HepG2 (cell line): Measurements from ENCODE around the gene TSGA10. TPM values are rescaled to one million over a fixed set of nuclear protein-coding genes. Genes with fewer than 3 reads are reported as not detected.

Experiments used
- ATAC-seq: fragments of 200-7000 bp; cut with Tn5 transposase; 3 replicates; pipeline ENCODE4 v1.9.1; 2020; ENCODE audit warnings: mild to moderate bottlenecking, moderate library complexity
- BruUV-seq: library from RNA; stranded (reverse); fragments of 400-500 nt; replicated peaks from 2 replicates; lab custom pipeline; 2021; lab: Mats Ljungman, UMichigan
- CTCF ChIA-PET: fragments of 300-600 bp; formaldehyde crosslinking; extraction: SDS; loops from one replicate; lab custom pipeline; 2021; ENCODE audit warnings: low total read pairs, inconsistent platforms, low intra/inter-chr PET ratio; lab: Yijun Ruan, JAX
- POLR2A ChIA-PET: fragments of 350-600 bp; sonication (Branson Sonifier 250); formaldehyde crosslinking; loops from one replicate; lab custom pipeline; 2020; ENCODE audit warnings: antibody characterized with exemption, inconsistent platforms; lab: Yijun Ruan, JAX
- DNase-seq: peaks from one replicate; pipeline ENCODE4 v3.0.0-alpha.2; 2015; ENCODE audit warnings: low spot score
- FAIRE-seq: peaks from 3 replicates; lab custom pipeline; 2011; peaks lifted over from hg19 to GRCh38; lab: Jason Lieb, UNC
- H2AFZ ChIP-seq: one replicate; pipeline ENCODE4 v1.6.1; 2011; ENCODE audit warnings: low read length, inconsistent platforms
- H3K27ac ChIP-seq: fragments of 300-600 bp; 3 replicates; pipeline ENCODE4 v1.8.0; 2011; ENCODE audit warnings: mixed run types, mild to moderate bottlenecking, mixed read lengths, low read length, inconsistent platforms; ENCODE audit not compliant: insufficient read depth; ENCODE audit errors: extremely low read length
- H3K27me3 ChIP-seq, 2 experiments: fragments of 200-600 bp in 1 of 2; 2 replicates in 1 of 2; 3 replicates in 1 of 2; pipeline versions ENCODE4 v1.6.0 to v1.8.0; 2011; ENCODE audit warnings: low read length in 2 of 2, mild to moderate bottlenecking in 2 of 2, moderate library complexity in 2 of 2, inconsistent platforms in 1 of 2; ENCODE audit not compliant: insufficient read depth in 2 of 2, control insufficient read depth in 1 of 2
- H3K36me3 ChIP-seq, 2 experiments: fragments of 200-600 bp in 1 of 2; replicated peaks in 1 of 2; 2 replicates in 1 of 2; 3 replicates in 1 of 2; pipeline versions ENCODE4 v1.5.1 to v1.8.0; 2011; ENCODE audit warnings: low read length in 2 of 2, inconsistent platforms in 1 of 2; ENCODE audit not compliant: insufficient read depth in 2 of 2, control insufficient read depth in 1 of 2
- H3K4me1 ChIP-seq: 2 replicates; pipeline ENCODE4 v1.5.1; 2012; ENCODE audit warnings: low read length, inconsistent platforms; ENCODE audit not compliant: insufficient read depth
- H3K4me2 ChIP-seq: 2 replicates; pipeline ENCODE4 v1.6.0; 2011; ENCODE audit warnings: low read depth, low read length, inconsistent platforms
- H3K4me3 ChIP-seq, 3 experiments: fragments of 200-600 bp in 1 of 3; sonication (generic), shearing (Covaris generic) in 1 of 3; replicated peaks in 1 of 3; 2 replicates each; pipeline ENCODE4 v1.5.1; 2011 to 2016; ENCODE audit warnings: low read length in 3 of 3, inconsistent platforms in 2 of 3, low read depth in 2 of 3, mild to moderate bottlenecking in 2 of 3, control low read depth in 1 of 3, mixed read lengths in 1 of 3; ENCODE audit not compliant: insufficient read depth in 1 of 3
- H3K79me2 ChIP-seq: one replicate; pipeline ENCODE4 v1.6.1; 2011; ENCODE audit warnings: low read length, inconsistent platforms; ENCODE audit not compliant: insufficient read depth
- H3K9ac ChIP-seq: 2 replicates; pipeline ENCODE4 v1.6.0; 2011; ENCODE audit warnings: mild to moderate bottlenecking, low read depth, low read length, inconsistent platforms; ENCODE audit not compliant: insufficient read depth
- H3K9me3 ChIP-seq: 2 replicates; pipeline ENCODE4 v1.5.1; 2012; ENCODE audit warnings: mild to moderate bottlenecking, low read length
- H4K20me1 ChIP-seq: 2 replicates; pipeline ENCODE4 v1.6.0; 2011; ENCODE audit warnings: inconsistent platforms, mild to moderate bottlenecking, low read length, moderate library complexity; ENCODE audit not compliant: insufficient read depth
- DR1 ChIP-seq: sonication (generic); formaldehyde crosslinking; IDR thresholded peaks from 2 replicates; pipeline ENCODE4 v1.8.0; 2021; ENCODE audit warnings: mild to moderate bottlenecking, missing genetic modification reagents, inconsistent platforms
- FOXO4 ChIP-seq: sonication (generic); formaldehyde crosslinking; conservative IDR thresholded peaks from 2 replicates; pipeline ENCODE4 v1.8.1; 2023; ENCODE audit warnings: missing genetic modification reagents
- HOXA9 ChIP-seq: sonication (generic); formaldehyde crosslinking; IDR thresholded peaks from 2 replicates; pipeline ENCODE4 v1.8.1; 2022; ENCODE audit warnings: missing genetic modification reagents, mild to moderate bottlenecking, moderate library complexity, borderline replicate concordance
- KAT7 ChIP-seq: IDR thresholded peaks from 2 replicates; pipeline ENCODE4 v1.6.1; 2018; ENCODE audit warnings: borderline replicate concordance, missing compliant biosample characterization
- KDM1A ChIP-seq: IDR thresholded peaks from 2 replicates; pipeline ENCODE4 v1.6.1; 2016; ENCODE audit warnings: missing compliant biosample characterization
- PLRG1 ChIP-seq: fragments of 450-650 bp; conservative IDR thresholded peaks from 2 replicates; pipeline ENCODE4 v1.6.1; 2016
- SNAPC2 ChIP-seq: sonication (generic); formaldehyde crosslinking; IDR thresholded peaks from 2 replicates; pipeline ENCODE4 v1.8.1; 2022; ENCODE audit warnings: mild to moderate bottlenecking, missing genetic modification reagents
- SRF ChIP-seq: IDR thresholded peaks from 2 replicates; pipeline ENCODE4 v1.6.1; 2011; ENCODE audit warnings: mild to moderate bottlenecking, low read depth, low read length, moderate library complexity
- TSC22D2 ChIP-seq: sonication (generic); formaldehyde crosslinking; IDR thresholded peaks from 2 replicates; pipeline ENCODE4 v1.5.1; 2020; ENCODE audit warnings: missing genetic modification reagents, mild to moderate bottlenecking, borderline replicate concordance
- ZBTB3 ChIP-seq: sonication (generic); formaldehyde crosslinking; IDR thresholded peaks from 2 replicates; pipeline ENCODE4 v1.4.0; 2020; ENCODE audit warnings: low read depth, mild to moderate bottlenecking, moderate library complexity, missing genetic modification reagents, borderline replicate concordance
- ZFP82 ChIP-seq: sonication (generic); formaldehyde crosslinking; IDR thresholded peaks from 2 replicates; pipeline ENCODE4 v1.5.1; 2020; ENCODE audit warnings: mild to moderate bottlenecking, missing genetic modification reagents, borderline replicate concordance
- ZNF20 ChIP-seq: sonication (generic); formaldehyde crosslinking; IDR thresholded peaks from 2 replicates; pipeline ENCODE4 v1.4.0; 2020; ENCODE audit warnings: mild to moderate bottlenecking, moderate library complexity, missing genetic modification reagents
- ZNF280B ChIP-seq: sonication (generic); formaldehyde crosslinking; IDR thresholded peaks from 2 replicates; pipeline ENCODE4 v1.5.0; 2020; ENCODE audit warnings: missing genetic modification reagents, mild to moderate bottlenecking, borderline replicate concordance
- ZNF282 ChIP-seq: fragments of 450-650 bp; IDR thresholded peaks from 2 replicates; pipeline ENCODE4 v1.6.1; 2018; ENCODE audit not compliant: partially characterized antibody
- ZNF468 ChIP-seq: sonication (generic); formaldehyde crosslinking; IDR thresholded peaks from 2 replicates; pipeline ENCODE4 v1.8.0; 2022; ENCODE audit warnings: mild to moderate bottlenecking, moderate library complexity, missing genetic modification reagents
- WGBS: methylation state at CpG from one replicate; pipeline ENCODE4 v1.1.6; 2017; ENCODE audit warnings: low lambda C conversion rate; 5-methylcytosine and 5-hydroxymethylcytosine counted together
- in situ Hi-C: cut with HindIII; loops from 2 replicates; pipeline ENCODE4 v1.10.0; 2017; ENCODE audit warnings: low pct_unique_long_range_greater_than_20kb; ENCODE audit not compliant: extremely low pct_ligation_motif_present
- intact Hi-C: fragments of 100-400 bp; cut with micrococcal nuclease; formaldehyde crosslinking; loops from one replicate; pipeline ENCODE4 v1.10.0; 2022; ENCODE audit not compliant: unreplicated experiment
- polyA plus RNA-seq, 8 experiments: library from polyadenylated mRNA; depleted of rRNA in 3 of 8; stranded (reverse) in 7 of 8; unstranded in 1 of 8; fragments of >200 nt; fragmentation: Illumina TruSeq in 4 of 8; extraction: Trizol in 4 of 8; gene quantifications; 2 replicates each; pipeline versions ENCODE4 v1.2.1 to v1.2.3, GENCODE V29; 2011 to 2016; ENCODE audit warnings: low read depth in 4 of 8, missing spikeins in 1 of 8, mixed read lengths in 1 of 8; ENCODE audit not compliant: insufficient read depth in 1 of 8
- total RNA-seq, 5 experiments: library from RNA; depleted of rRNA; stranded (reverse); fragments of >200 nt; fragmentation: Illumina TruSeq; extraction: Trizol; gene quantifications; 2 replicates each; pipeline ENCODE4 v1.2.3, GENCODE V29; 2016; ENCODE audit warnings: low read depth in 1 of 5
- TF ChIP-seq, protein P1 (sequence below): sonication (generic); formaldehyde crosslinking; IDR thresholded peaks from 2 replicates; pipeline ENCODE4 v1.8.0; 2022; ENCODE audit warnings: missing genetic modification reagents, low read depth, mild to moderate bottlenecking, borderline replicate concordance
- TF ChIP-seq, protein P2 (sequence below): sonication (generic); formaldehyde crosslinking; IDR thresholded peaks from 2 replicates; pipeline ENCODE4 v1.4.0; 2020; ENCODE audit warnings: missing genetic modification reagents, low read depth, mild to moderate bottlenecking, borderline replicate concordance

The TSGA10 gene
- total and polyA plus RNA-seq, 2 of the 13 experiments (the other 11 are each of a cell fraction or from before 2014, with no cell fraction given) = 4.7 to 13.1 TPM

DNA sequence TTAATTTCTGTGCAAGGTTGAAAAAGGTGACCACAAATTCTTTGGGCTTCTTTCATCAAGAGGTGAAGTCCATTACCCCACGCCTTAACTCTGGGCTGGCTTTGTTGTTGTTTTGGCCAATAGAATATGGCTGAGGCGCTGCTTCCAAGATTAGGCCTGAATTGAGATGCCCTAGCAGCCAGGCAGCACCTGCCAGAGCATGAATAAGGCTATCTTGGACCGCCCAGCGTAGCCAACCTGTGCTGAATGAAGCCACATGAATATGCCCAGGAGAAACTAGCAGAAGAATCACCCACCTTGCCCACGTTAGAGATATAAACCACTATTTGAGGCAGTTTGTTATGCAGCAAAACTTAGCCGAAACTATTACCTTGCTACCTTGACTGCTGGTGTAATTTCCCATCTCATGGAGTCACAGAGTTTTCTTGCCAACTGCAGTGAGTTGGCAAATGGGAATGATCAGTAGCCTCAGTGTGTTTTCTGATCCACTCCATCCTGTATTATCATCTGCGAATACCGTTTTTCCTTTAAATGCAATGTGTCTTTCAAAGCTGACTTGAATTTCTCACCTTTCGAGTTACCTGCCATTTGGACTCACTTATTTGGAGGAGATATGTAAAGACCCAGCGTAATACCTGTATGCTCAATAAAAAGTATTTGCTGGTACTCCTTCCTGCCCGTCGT is 679 bp downstream of the TSGA10 start:
- BruUV-seq = TSS peak; percentile 83
- TF ChIP-seq KDM1A = no peak
- no peak for TF ChIP-seq ZBTB3
- peak; percentile 44; the same call in 1 of the 2 replicates for TF ChIP-seq ZFP82
- no peak for TF ChIP-seq KAT7 (CRISPR knock-in tag)
- TF ChIP-seq HOXA9 (CRISPR knock-in tag) = no peak
- TF ChIP-seq TSC22D2 (CRISPR knock-in tag) = no peak
- no peak for TF ChIP-seq DR1
- TF ChIP-seq, protein P1, sequence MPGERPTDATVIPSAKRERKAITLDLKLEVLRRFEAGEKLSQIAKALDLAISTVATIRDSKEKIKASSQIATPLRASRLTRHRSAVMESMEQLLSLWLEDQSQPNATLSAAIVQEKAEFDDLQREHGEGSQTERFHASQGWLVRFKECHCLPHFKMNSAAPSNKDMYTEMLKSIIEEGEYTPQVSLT (CRISPR knock-in tag) = no peak
- TF ChIP-seq ZNF468 (CRISPR knock-in tag) = 0 out of 2 replicates have a peak, but pooled peaks have one; percentile 3
- TF ChIP-seq ZNF20 (CRISPR knock-in tag) = no peak
- TF ChIP-seq, protein P2, sequence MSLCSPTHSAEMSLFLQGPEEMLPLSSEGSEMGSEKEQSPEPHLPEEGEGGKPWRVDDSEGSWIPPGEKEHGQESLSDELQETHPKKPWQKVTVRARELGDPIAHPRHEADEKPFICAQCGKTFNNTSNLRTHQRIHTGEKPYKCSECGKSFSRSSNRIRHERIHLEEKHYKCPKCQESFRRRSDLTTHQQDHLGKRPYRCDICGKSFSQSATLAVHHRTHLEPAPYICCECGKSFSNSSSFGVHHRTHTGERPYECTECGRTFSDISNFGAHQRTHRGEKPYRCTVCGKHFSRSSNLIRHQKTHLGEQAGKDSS (CRISPR knock-in tag) = no peak
- no peak for TF ChIP-seq SRF
- no peak for TF ChIP-seq ZNF282
- no peak for TF ChIP-seq PLRG1
- 0 out of 2 replicates have a peak, but pooled peaks have one; percentile 13 for TF ChIP-seq FOXO4
- TF ChIP-seq ZNF280B = no peak
- no peak for TF ChIP-seq SNAPC2

More for the DNA sequence above, 679 bp downstream of the TSGA10 start:
- Histone ChIP-seq H4K20me1 (no peaks in the 10 kb centered on the region), H3K27ac (peak overlapping the region; percentile 79), H3K27me3 (no peaks in the 10 kb centered on the region; a peak in 1 of 5 replicates), H3K9me3 (no peaks in the 10 kb centered on the region), H3K36me3 (peaks cover 0 to 5% of the 10 kb centered on the region in 2 experiments; a peak in 3 of 5 replicates), H3K9ac (peak overlapping the region; percentile 89), H3K4me1 (peaks cover 44% of the 10 kb centered on the region), H2AFZ (peak overlapping the region; percentile 50), H3K79me2 (peaks cover 18% of the 10 kb centered on the region), H3K4me2 (peak overlapping the region; percentile 97), H3K4me3 (peak overlapping the region; percentile 80 to 90 (median 85))
- ATAC-seq (peak; percentile 6), DNase-seq (no peak), FAIRE-seq (no peak)
- in situ Hi-C loops = no loop called here
- intact Hi-C loops = loop anchor here (1.0 to 2.0 kb wide), 2 partner anchors 13 to 27 kb away; partner anchors contain the start of genes C2orf15, MITD1 and MRPL30
- CTCF ChIA-PET = no interaction called here
- WGBS = 29% methylated on average over 10 of the region's 12 CpGs
- POLR2A ChIA-PET = interaction anchor here (0.6 to 4.9 kb wide), 16 partner anchors 10 to 374 kb away, joined by 3 to 140 read pairs (median 4); partner anchors contain the start of genes C2orf15, EIF5B, MITD1 and MRPL30
